Left ventricle myocardium inferior (tissue), 1 donor: ENCODE data around the gene FILIP1L. TPM values are rescaled to one million over a fixed set of nuclear protein-coding genes. Genes with fewer than 3 reads are reported as not detected.

Experiments
- DNase-seq: peaks from one replicate; pipeline ENCODE4 v3.0.0-alpha.2; 2020
- H3K27ac ChIP-seq: fragments of 200-600 bp; replicated peaks from 2 replicates; pipeline ENCODE4 v1.8.0; 2021
- H3K27me3 ChIP-seq: fragments of 200-600 bp; 2 replicates; pipeline ENCODE4 v1.8.0; 2021; ENCODE audit warnings: low read depth
- H3K36me3 ChIP-seq: fragments of 200-600 bp; 2 replicates; pipeline ENCODE4 v1.8.0; 2021
- H3K4me1 ChIP-seq: fragments of 200-600 bp; 2 replicates; pipeline ENCODE4 v1.8.0; 2021
- H3K4me3 ChIP-seq: fragments of 200-600 bp; 2 replicates; pipeline ENCODE4 v1.8.0; 2021; ENCODE audit warnings: mild to moderate bottlenecking, moderate library complexity
- H3K9me3 ChIP-seq: fragments of 200-600 bp; replicated peaks from 2 replicates; pipeline ENCODE4 v1.8.0; 2021
- CTCF ChIP-seq: fragments of 200-600 bp; IDR thresholded peaks from 2 replicates; pipeline ENCODE4 v1.8.0; 2021; ENCODE audit warnings: antibody characterized with exemption, mild to moderate bottlenecking, borderline replicate concordance
- intact Hi-C: fragments of 100-400 bp; cut with micrococcal nuclease; formaldehyde crosslinking; loops from one replicate; pipeline ENCODE4 v1.11.0; 2022
- total RNA-seq: library from RNA; stranded (reverse); fragmentation: NEBNext Ultra II Directional; extraction: Animal tissue kit (Norgen Biotek cat#: 25700); gene quantifications from one replicate; pipeline ENCODE4 v1.2.1, GENCODE V29; 2021
- donor health status: DM: no; HTN: yes; CAD: no; lungs with severe emphysema.

Gene FILIP1L
- total RNA-seq, 1 donor from 2014 or later: 84.9 TPM

GRCh38 chr3:100090669-100091005 is 23.7 kb downstream of the FILIP1L start:
- intact Hi-C loops: loop anchor here (10.0 kb wide), 1 partner anchor 74 kb away; no protein-coding TSS in a partner anchor
- peak overlapping the region; percentile 35 for H3K27ac ChIP-seq
- no peak for TF ChIP-seq CTCF

GRCh38 chr3:100089812-100090668 is 24.3 kb downstream of the FILIP1L start:
- DNase-seq: no peak
- TF ChIP-seq CTCF: peak; percentile 37
- Histone ChIP-seq H3K27ac (peak overlapping the region; percentile 35), H3K27me3 (no peaks in the 10 kb centered on the region), H3K4me3 (no peak overlapping the region), H3K4me1 (peaks cover 51% of the 10 kb centered on the region), H3K36me3 (no peaks in the 10 kb centered on the region), H3K9me3 (no peaks in the 10 kb centered on the region)
- intact Hi-C loops: loop anchor here (10.0 kb wide), 1 partner anchor 75 kb away; no protein-coding TSS in a partner anchor

More at GRCh38 chr3:100090669-100091005, 23.7 kb downstream of the FILIP1L start:
- no peak for DNase-seq
- H3K4me3 ChIP-seq: no peak overlapping the region
- H3K9me3 ChIP-seq: no peaks in the 10 kb centered on the region
- H3K4me1 ChIP-seq: peaks cover 46% of the 10 kb centered on the region
- no peaks in the 10 kb centered on the region for H3K27me3 ChIP-seq
- no peaks in the 10 kb centered on the region for H3K36me3 ChIP-seq

GRCh38 chr3:100088735-100089368 is 25.4 kb downstream of the FILIP1L start:
- H3K9me3 ChIP-seq: no peaks in the 10 kb centered on the region
- no peaks in the 10 kb centered on the region for H3K36me3 ChIP-seq
- intact Hi-C loops: no loop called here
- no peak for DNase-seq
- H3K27ac ChIP-seq: no peak overlapping the region
- H3K4me1 ChIP-seq: peaks cover 49% of the 10 kb centered on the region
- TF ChIP-seq CTCF: no peak
- H3K27me3 ChIP-seq: no peaks in the 10 kb centered on the region
- no peak overlapping the region for H3K4me3 ChIP-seq

- no peak overlapping the region for H3K4me3 ChIP-seq
- intact Hi-C loops: no loop called here
- no peaks in the 10 kb centered on the region for H3K27me3 ChIP-seq
- peaks cover 44% of the 10 kb centered on the region for H3K4me1 ChIP-seq
- DNase-seq: no peak
- no peaks in the 10 kb centered on the region for H3K9me3 ChIP-seq
- H3K36me3 ChIP-seq: no peaks in the 10 kb centered on the region
- no peak for TF ChIP-seq CTCF
- H3K27ac ChIP-seq: peak overlapping the region; percentile 1
These were observed 27.1 kb downstream of the FILIP1L start for GRCh38 chr3:100087198-100087597.

GRCh38 chr3:100086401-100086800 is 27.9 kb downstream of the FILIP1L start:
- intact Hi-C loops: no loop called here
- Histone ChIP-seq H3K27ac (peak overlapping the region; percentile 34), H3K9me3 (no peaks in the 10 kb centered on the region), H3K4me3 (no peak overlapping the region), H3K4me1 (peaks cover 44% of the 10 kb centered on the region), H3K36me3 (no peaks in the 10 kb centered on the region), H3K27me3 (no peaks in the 10 kb centered on the region)
- no peak for DNase-seq
- TF ChIP-seq CTCF: no peak
